HepG2 (cell line): ENCODE data around the gene NDUFB5. TPM values are rescaled to one million over a fixed set of nuclear protein-coding genes. Genes with fewer than 3 reads are reported as not detected.

Source experiments
- CBFB ChIP-seq: sonication (generic); formaldehyde crosslinking; IDR thresholded peaks from 2 replicates; pipeline ENCODE4 v1.4.0; 2020; ENCODE audit warnings: missing genetic modification reagents
- DBP ChIP-seq: sonication (generic); formaldehyde crosslinking; IDR thresholded peaks from 2 replicates; pipeline ENCODE4 v1.4.0; 2020; ENCODE audit warnings: missing genetic modification reagents; ENCODE audit errors: not compliant biosample characterization
- HHEX ChIP-seq: IDR thresholded peaks from 2 replicates; pipeline ENCODE4 v1.6.1; 2016; ENCODE audit warnings: control low read depth
- HMGXB4 ChIP-seq, 2 experiments: sonication (generic) in 1 of 2; formaldehyde crosslinking in 1 of 2; IDR thresholded peaks; 2 replicates each; pipeline versions ENCODE4 v1.4.0 to v1.6.1; 2018 to 2020; ENCODE audit warnings: missing genetic modification reagents in 2 of 2, borderline replicate concordance in 1 of 2, low read depth in 1 of 2, mild to moderate bottlenecking in 1 of 2, missing biosample characterization in 1 of 2
- IRF9 ChIP-seq: sonication (generic); formaldehyde crosslinking; IDR thresholded peaks from 2 replicates; pipeline ENCODE4 v1.8.0; 2022; ENCODE audit warnings: missing genetic modification reagents, mild to moderate bottlenecking, borderline replicate concordance
- ISL2 ChIP-seq: sonication (generic); formaldehyde crosslinking; IDR thresholded peaks from 2 replicates; pipeline ENCODE4 v1.5.0; 2020; ENCODE audit warnings: missing genetic modification reagents
- MYNN ChIP-seq: sonication (generic); formaldehyde crosslinking; IDR thresholded peaks from 2 replicates; pipeline ENCODE4 v1.4.0; 2020; ENCODE audit warnings: mild to moderate bottlenecking, low read depth, missing genetic modification reagents
- SALL1 ChIP-seq: sonication (generic); formaldehyde crosslinking; IDR thresholded peaks from 2 replicates; pipeline ENCODE4 v1.8.0; 2022; ENCODE audit warnings: mild to moderate bottlenecking, missing genetic modification reagents
- SNAPC5 ChIP-seq: sonication (generic); formaldehyde crosslinking; IDR thresholded peaks from 2 replicates; pipeline ENCODE4 v1.8.1; 2023; ENCODE audit warnings: mild to moderate bottlenecking, missing genetic modification reagents, borderline replicate concordance
- SRY ChIP-seq: sonication (generic); formaldehyde crosslinking; IDR thresholded peaks from 2 replicates; pipeline ENCODE4 v1.8.0; 2022; ENCODE audit warnings: mild to moderate bottlenecking, missing genetic modification reagents
- TFE3 ChIP-seq: IDR thresholded peaks from 2 replicates; pipeline ENCODE4 v1.6.1; 2016
- ZBTB42 ChIP-seq: sonication (generic); formaldehyde crosslinking; IDR thresholded peaks from 2 replicates; pipeline ENCODE4 v1.5.0; 2020; ENCODE audit warnings: mild to moderate bottlenecking, missing genetic modification reagents
- ZFP41 ChIP-seq: sonication (generic); formaldehyde crosslinking; IDR thresholded peaks from 2 replicates; pipeline ENCODE4 v1.4.0; 2020; ENCODE audit warnings: mild to moderate bottlenecking, missing genetic modification reagents, borderline replicate concordance
- ZFX ChIP-seq: sonication (generic); formaldehyde crosslinking; IDR thresholded peaks from 2 replicates; pipeline ENCODE4 v1.4.0; 2020; ENCODE audit warnings: mild to moderate bottlenecking, low read depth, missing genetic modification reagents, moderate library complexity
- ZMYM4 ChIP-seq: sonication (generic); formaldehyde crosslinking; IDR thresholded peaks from 2 replicates; pipeline ENCODE4 v1.8.1; 2023; ENCODE audit warnings: mild to moderate bottlenecking, missing genetic modification reagents
- ZNF503 ChIP-seq: sonication (generic); formaldehyde crosslinking; IDR thresholded peaks from 2 replicates; pipeline ENCODE4 v1.4.0; 2020; ENCODE audit warnings: missing genetic modification reagents
- ZNF605 ChIP-seq: sonication (generic); formaldehyde crosslinking; IDR thresholded peaks from 2 replicates; pipeline ENCODE4 v1.8.0; 2022; ENCODE audit warnings: mild to moderate bottlenecking, missing genetic modification reagents
- ZNF607 ChIP-seq: sonication (generic); formaldehyde crosslinking; IDR thresholded peaks from 2 replicates; pipeline ENCODE4 v1.5.1; 2020; ENCODE audit warnings: missing genetic modification reagents, mild to moderate bottlenecking, borderline replicate concordance
- ZNF614 ChIP-seq: IDR thresholded peaks from 2 replicates; pipeline ENCODE4 v1.6.1; 2018; ENCODE audit warnings: missing biosample characterization, missing genetic modification reagents, inconsistent platforms, borderline replicate concordance
- ZNF773 ChIP-seq: sonication (generic); formaldehyde crosslinking; IDR thresholded peaks from 2 replicates; pipeline ENCODE4 v1.4.0; 2020; ENCODE audit warnings: missing genetic modification reagents, borderline replicate concordance
- ZNF790 ChIP-seq: sonication (generic); formaldehyde crosslinking; IDR thresholded peaks from 2 replicates; pipeline ENCODE4 v1.8.0; 2022; ENCODE audit warnings: missing genetic modification reagents, mild to moderate bottlenecking, borderline replicate concordance
- polyA plus RNA-seq, 8 experiments: library from polyadenylated mRNA; depleted of rRNA in 3 of 8; stranded (reverse) in 7 of 8; unstranded in 1 of 8; fragments of >200 nt; fragmentation: Illumina TruSeq in 4 of 8; extraction: Trizol in 4 of 8; gene quantifications; 2 replicates each; pipeline versions ENCODE4 v1.2.1 to v1.2.3, GENCODE V29; 2011 to 2016; ENCODE audit warnings: low read depth in 4 of 8, missing spikeins in 1 of 8, mixed read lengths in 1 of 8; ENCODE audit not compliant: insufficient read depth in 1 of 8
- total RNA-seq, 5 experiments: library from RNA; depleted of rRNA; stranded (reverse); fragments of >200 nt; fragmentation: Illumina TruSeq; extraction: Trizol; gene quantifications; 2 replicates each; pipeline ENCODE4 v1.2.3, GENCODE V29; 2016; ENCODE audit warnings: low read depth in 1 of 5

The NDUFB5 gene
- total and polyA plus RNA-seq, 2 of the 13 experiments (the other 11 are each of a cell fraction or from before 2014, with no cell fraction given) = 43.3 to 120 TPM

GRCh38 chr3:179653096-179653797 is 48.7 kb downstream of the NDUFB5 start (continued):
- TF ChIP-seq ZBTB42 (CRISPR knock-in tag) (0 out of 2 replicates have a peak, but pooled peaks have one; percentile 17), ZNF790 (CRISPR knock-in tag) (0 out of 2 replicates have a peak, but pooled peaks have one; percentile 11), SNAPC5 (no peak), MYNN (CRISPR knock-in tag) (0 out of 2 replicates have a peak, but pooled peaks have one; percentile 51), ZNF503 (CRISPR knock-in tag) (0 out of 2 replicates have a peak, but pooled peaks have one; percentile 21), TFE3 (CRISPR knock-in tag) (0 out of 2 replicates have a peak, but pooled peaks have one; percentile 31), SRY (CRISPR knock-in tag) (peak; percentile 32; the same call in 1 of the 2 replicates), ZMYM4 (CRISPR knock-in tag) (0 out of 2 replicates have a peak, but pooled peaks have one; percentile 13), CBFB (CRISPR knock-in tag) (peak; percentile 61; the same call in 1 of the 2 replicates), ISL2 (CRISPR knock-in tag) (peak; percentile 30; the same call in 1 of the 2 replicates), ZFX (CRISPR knock-in tag) (peak; percentile 87), ZFP41 (CRISPR knock-in tag) (0 out of 2 replicates have a peak, but pooled peaks have one; percentile 46), ZNF614 (CRISPR knock-in tag) (0 out of 2 replicates have a peak, but pooled peaks have one; percentile 20), ZNF773 (CRISPR knock-in tag) (0 out of 2 replicates have a peak, but pooled peaks have one; percentile 29), HHEX (no peak), SALL1 (CRISPR knock-in tag) (peak; percentile 55), ZNF605 (CRISPR knock-in tag) (no peak; the same call in 1 of the 2 replicates), ZNF607 (CRISPR knock-in tag) (0 out of 2 replicates have a peak, but pooled peaks have one; percentile 19), IRF9 (CRISPR knock-in tag) (no peak), DBP (CRISPR knock-in tag) (peak; percentile 49), HMGXB4 (CRISPR knock-in tag; IDR thresholded peaks at IDR 0.05; ENCODE audit: borderline replicate concordance in 1 of 2, low read depth in 1 of 2) (peak; percentile 89)
